A673 (cell line): Measurements from ENCODE around the gene ATF6. TPM values are rescaled to one million over a fixed set of nuclear protein-coding genes. Genes with fewer than 3 reads are reported as not detected.

Source experiments
- BruUV-seq: library from RNA; stranded (reverse); fragments of 400-500 nt; replicated peaks from 2 replicates; lab custom pipeline; 2021; lab: Mats Ljungman, UMichigan
- CTCF ChIA-PET: fragments of 300-600 bp; sonication (Branson Sonifier 250); formaldehyde crosslinking; loops from one replicate; lab custom pipeline; 2022; ENCODE audit warnings: antibody characterized with exemption; lab: Charles Lee
- POLR2A ChIA-PET: fragments of 300-600 bp; sonication (Branson Sonifier 250); formaldehyde crosslinking; loops from one replicate; lab custom pipeline; 2022; ENCODE audit warnings: antibody characterized with exemption; ENCODE audit not compliant: low non-redundant PET; lab: Charles Lee
- DNase-seq: peaks from one replicate; pipeline ENCODE4 v3.0.0-alpha.2; 2015; ENCODE audit warnings: low spot score
- H3K27ac ChIP-seq: fragments of 200-600 bp; sonication (generic); 2 replicates; pipeline ENCODE4 v1.5.1; 2016; ENCODE audit warnings: mixed run types, low read depth, mild to moderate bottlenecking, mixed read lengths, antibody characterized with exemption, low read length; ENCODE audit not compliant: poor library complexity, severe bottlenecking
- H3K27me3 ChIP-seq: fragments of 200-600 bp; sonication (generic); replicated peaks from 2 replicates; pipeline ENCODE4 v1.6.1; 2017; ENCODE audit warnings: mixed run types, low read depth, mild to moderate bottlenecking, mixed read lengths, antibody characterized with exemption, low read length; ENCODE audit not compliant: insufficient read depth, poor library complexity
- H3K36me3 ChIP-seq: fragments of 200-600 bp; sonication (generic); 2 replicates; pipeline ENCODE4 v1.6.1; 2016; ENCODE audit warnings: mixed run types, mild to moderate bottlenecking, mixed read lengths, antibody characterized with exemption, low read length; ENCODE audit not compliant: insufficient read depth, poor library complexity, severe bottlenecking
- H3K4me1 ChIP-seq: fragments of 200-600 bp; sonication (generic); 2 replicates; pipeline ENCODE4 v1.6.1; 2017; ENCODE audit warnings: mixed run types, mild to moderate bottlenecking, mixed read lengths, antibody characterized with exemption, low read length; ENCODE audit not compliant: insufficient read depth, poor library complexity, severe bottlenecking
- H3K4me3 ChIP-seq: fragments of 200-600 bp; sonication (generic); 2 replicates; pipeline ENCODE4 v1.5.1; 2016; ENCODE audit warnings: low read depth, mixed run types, mild to moderate bottlenecking, mixed read lengths, low read length; ENCODE audit not compliant: poor library complexity, severe bottlenecking
- H3K9me3 ChIP-seq: fragments of 200-600 bp; sonication (generic); 2 replicates; pipeline ENCODE4 v1.6.1; 2016; ENCODE audit warnings: mixed run types, low read depth, mild to moderate bottlenecking, mixed read lengths, antibody characterized with exemption, low read length; ENCODE audit not compliant: poor library complexity, severe bottlenecking
- CTCF ChIP-seq: fragments of 300-800, 200-600 bp; sonication (generic); conservative IDR thresholded peaks from 2 replicates; pipeline ENCODE4 v1.5.1; 2017; ENCODE audit warnings: low read depth, mild to moderate bottlenecking, antibody characterized with exemption, low read length, moderate library complexity, mixed read lengths
- EZH2 ChIP-seq: fragments of 200-600 bp; sonication (generic); IDR thresholded peaks from 2 replicates; pipeline ENCODE4 v1.6.1; 2017; ENCODE audit warnings: borderline replicate concordance, low read depth, mild to moderate bottlenecking, mixed read lengths, antibody characterized with exemption, low read length; ENCODE audit not compliant: poor library complexity, severe bottlenecking
- intact Hi-C: fragments of 100-400 bp; cut with micrococcal nuclease; formaldehyde crosslinking; loops from one replicate; pipeline ENCODE4 v1.10.0; 2022; ENCODE audit not compliant: unreplicated experiment
- total RNA-seq: library from RNA; stranded (reverse); gene quantifications from 2 replicates; pipeline ENCODE4 v1.2.3, GENCODE V29; 2021

The ATF6 gene
- total RNA-seq, 1 experiment from 2014 or later, result 21.8 TPM

GRCh38 chr1:161779393-161779792, 13.3 kb downstream of the ATF6 start:
- intact Hi-C loops, result no loop called here
- H3K27me3 ChIP-seq, result no peaks in the 10 kb centered on the region
- CTCF ChIA-PET, result no interaction called here
- H3K4me3 ChIP-seq, result no peak overlapping the region
- POLR2A ChIA-PET, result no interaction called here
- H3K27ac ChIP-seq, result no peak overlapping the region
- BruUV-seq, result no TSS peak
- peaks cover 8% of the 10 kb centered on the region for H3K36me3 ChIP-seq
- no peaks in the 10 kb centered on the region for H3K9me3 ChIP-seq
- no peak for DNase-seq
- TF ChIP-seq EZH2, result no peak
- TF ChIP-seq CTCF, result no peak
- H3K4me1 ChIP-seq, result no peaks in the 10 kb centered on the region

DNA sequence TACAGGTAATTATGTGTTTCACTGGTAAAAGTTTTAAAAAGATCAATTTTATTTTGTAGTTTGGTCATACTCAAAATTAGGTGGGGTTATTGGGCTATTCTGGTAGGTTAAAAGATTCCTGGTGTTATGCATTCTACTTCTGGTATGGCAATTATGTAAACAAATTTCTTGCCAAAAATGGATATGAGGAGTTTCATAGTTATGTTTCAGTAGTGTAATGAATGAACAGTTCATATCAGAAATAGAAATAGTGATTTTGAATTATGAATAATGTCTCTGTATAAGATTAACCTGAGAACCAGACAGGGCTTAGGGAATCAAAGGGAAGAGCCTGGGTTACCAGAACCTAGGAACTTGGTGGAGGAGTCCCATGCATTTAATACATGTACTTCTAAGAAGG, 15.9 kb downstream of the ATF6 start:
- Histone ChIP-seq H3K4me3 (no peak overlapping the region), H3K9me3 (no peaks in the 10 kb centered on the region), H3K4me1 (no peaks in the 10 kb centered on the region), H3K36me3 (peaks cover 32% of the 10 kb centered on the region), H3K27me3 (no peaks in the 10 kb centered on the region), H3K27ac (no peak overlapping the region)
- TF ChIP-seq CTCF (no peak), EZH2 (no peak)
- no TSS peak for BruUV-seq
- ChIA-PET POLR2A (no interaction called here), CTCF (no interaction called here)
- intact Hi-C loops, result loop anchor here (10.0 kb wide), 1 partner anchor 613 kb away; no protein-coding TSS in a partner anchor
- DNase-seq, result no peak

- ChIA-PET CTCF (no interaction called here), POLR2A (no interaction called here)
- Histone ChIP-seq H3K9me3 (no peaks in the 10 kb centered on the region), H3K4me1 (no peaks in the 10 kb centered on the region), H3K4me3 (no peak overlapping the region), H3K27ac (no peak overlapping the region), H3K36me3 (peaks cover 32% of the 10 kb centered on the region), H3K27me3 (no peaks in the 10 kb centered on the region)
- BruUV-seq, result no TSS peak
- intact Hi-C loops, result loop anchor here (10.0 kb wide), 1 partner anchor 612 kb away; no protein-coding TSS in a partner anchor
- TF ChIP-seq CTCF (no peak), EZH2 (no peak)
- DNase-seq, result no peak
These were observed 16.8 kb downstream of the ATF6 start for GRCh38 chr1:161782886-161783285.
